Heart left ventricle (tissue), 16 donors: Measurements from ENCODE around the gene GJA1. TPM values are rescaled to one million over a fixed set of nuclear protein-coding genes. Genes with fewer than 3 reads are reported as not detected.
"Not testable (repeated sequence)": the region's sequence is repeated elsewhere in the genome, so short reads cannot be mapped to it uniquely, and the experiment has no call there.

Experiments used
- ATAC-seq, 4 donors: fragments of 200-7000 bp; cut with Tn5 transposase; one replicate each; pipeline ENCODE4 v1.9.1; 2020 to 2022; ENCODE audit warnings: moderate library complexity in 4 of 4, mild to moderate bottlenecking in 3 of 4, moderate number of reproducible peaks in 1 of 4
- DNase-seq, 5 donors: peaks; one replicate each; pipeline ENCODE4 v3.0.0-alpha.2; 2020
- H3K27ac ChIP-seq, 12 donors: fragments of 200-600 bp; sonication (generic) in 4 of 12; one replicate each; pipeline versions ENCODE4 v1.5.0 to v1.8.0; 2016 to 2022; ENCODE audit warnings: mild to moderate bottlenecking in 2 of 12
- H3K27me3 ChIP-seq, 9 donors: fragments of 200-600 bp; sonication (generic) in 2 of 9; one replicate each; pipeline versions ENCODE4 v1.5.1 to v1.8.0; 2016 to 2022; ENCODE audit warnings: mild to moderate bottlenecking in 3 of 9
- H3K36me3 ChIP-seq, 9 donors: fragments of 200-600 bp; sonication (generic) in 2 of 9; one replicate each; pipeline versions ENCODE4 v1.5.0 to v1.8.0; 2018 to 2022; ENCODE audit warnings: mild to moderate bottlenecking in 2 of 9
- H3K4me1 ChIP-seq, 12 donors: fragments of 200-600 bp; sonication (generic) in 4 of 12; one replicate each; pipeline versions ENCODE4 v1.5.0 to v1.8.0; 2016 to 2022; ENCODE audit warnings: mild to moderate bottlenecking in 3 of 12
- H3K4me3 ChIP-seq, 12 donors: fragments of 200-600 bp; sonication (generic) in 4 of 12; one replicate each; pipeline versions ENCODE4 v1.5.0 to v1.8.0; 2017 to 2022; ENCODE audit warnings: mild to moderate bottlenecking in 9 of 12, moderate library complexity in 4 of 12
- H3K9me3 ChIP-seq, 12 donors: fragments of 200-600 bp; sonication (generic) in 4 of 12; one replicate each; pipeline versions ENCODE4 v1.5.0 to v1.8.0; 2016 to 2022; ENCODE audit warnings: mild to moderate bottlenecking in 1 of 12
- POLR2A ChIP-seq, 2 donors: fragments of 450-650 bp; IDR thresholded peaks; one replicate each; pipeline ENCODE4 v1.6.1; 2017; ENCODE audit warnings: antibody characterized with exemption in 2 of 2, mild to moderate bottlenecking in 2 of 2, moderate library complexity in 2 of 2
- WGBS, 4 donors: extraction: QIAGEN DNeasy Blood & Tissue Kit in 2 of 4; methylation state at CpG; one replicate each; pipeline versions ENCODE4 v1.1.5 to v1.1.7; 2013 to 2018; 5-methylcytosine and 5-hydroxymethylcytosine counted together
- intact Hi-C, 10 donors: fragments of 100-400 bp; cut with DNase I; formaldehyde crosslinking; loops; one replicate each; pipeline versions ENCODE4 v1.11.1 to v1.14.2; 2022
- polyA plus RNA-seq, 2 donors: library from polyadenylated mRNA; stranded (reverse); fragments of 200-250 nt; gene quantifications; one replicate each; pipeline ENCODE4 v1.2.3, GENCODE V29; 2013
- total RNA-seq, 9 donors: library from RNA; depleted of rRNA in 2 of 9; stranded (reverse); fragments of >200 nt in 2 of 9; fragmentation: NEBNext Ultra II Directional in 3 of 9; extraction: Animal tissue kit (Norgen Biotek cat#: 25700) in 3 of 9; gene quantifications; one replicate each; pipeline versions ENCODE4 v1.1.0 to v1.2.4, GENCODE V29; 2016 to 2023
- TF ChIP-seq, protein P1 (sequence below), 12 donors: fragments of 200-600 bp; sonication (generic) in 4 of 12; IDR thresholded peaks; one replicate each; pipeline versions ENCODE4 v1.5.0 to v1.8.0; 2018 to 2022; ENCODE audit warnings: antibody characterized with exemption in 12 of 12, mild to moderate bottlenecking in 5 of 12
- donor health status: ischemic (EF 13 %, LVEDD 7.1; RV severe dilation, severe dysfunction).
- donor health status: healthy with polysubstance abuse.
- donor health status: DM: no; HTN: yes; CAD: no.
- donor health status: DM: no; HTN: no; CAD: no.
- donor health status: ischemic (EF 25% LVEDD 6.9; RV normal size, moderate dysfunction).
- donor health status: ischemic (EF 25% LVEDD 5.7; RV mildly dilated, moderate dysfunction).
- donor health status: healthy.
- donor health status: DM: yes; HTN: yes; CAD: no.
- donor health status: ischemic (EF 35%, LVEDD 5.7; RV mildly dilated, moderate dysfunction).
- donor health status: nonischemic (EF 11% LVEDD 7.7; RV severe dilation, severe dysfunction).
- donor health status: DM: yes; HTN: yes; CAD: no.
- donor health status: PGD.
- donor health status: ischemic (EF 29% LVEDD 5.4; RV normal size, mild dysfunction).
- donor health status: nonischemic (EF 23%, LVEDD 6.1; RV moderate dilation, normal function).

The GJA1 gene
- total and polyA plus RNA-seq, 11 donors = 103 to 404 (median 208) TPM

DNA sequence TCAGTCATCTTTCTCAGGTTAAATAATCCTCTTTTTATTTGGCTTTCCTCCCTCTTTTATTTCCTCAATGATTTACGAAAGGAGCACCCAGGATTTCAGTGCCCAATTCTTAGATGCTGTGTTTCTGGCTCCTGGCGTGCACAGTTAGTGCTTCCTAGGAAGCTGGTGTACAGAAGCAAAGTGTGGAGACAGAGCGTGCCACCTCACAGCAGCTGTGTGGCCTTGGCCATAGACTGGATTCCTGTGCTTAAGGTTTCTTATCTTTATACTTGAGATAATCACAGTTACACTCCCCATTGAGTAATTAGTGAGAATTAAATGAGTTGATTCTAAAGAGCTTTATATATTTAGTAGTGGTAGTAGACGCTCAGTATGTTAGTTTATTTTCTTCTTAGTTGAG lies 39.7 kb upstream of the GJA1 start:
- 65 to 69% (median 67%) methylated on average over 4 of the region's 4 CpGs for WGBS, 4 donors
- Histone ChIP-seq H3K27me3 (no peaks in the 10 kb centered on the region), H3K36me3 (no peaks in the 10 kb centered on the region), H3K4me3 (no peak overlapping the region), H3K9me3 (no peaks in the 10 kb centered on the region), H3K4me1 (no peaks in the 10 kb centered on the region), H3K27ac (no peak overlapping the region)
- TF ChIP-seq POLR2A (IDR thresholded peaks at IDR 0.05) = no peak
- ATAC-seq (no peak), DNase-seq (no peak)
- intact Hi-C loops = loop anchor here in 2 of 10 donors (10.0 kb wide), 1 partner anchor 341 kb away; no protein-coding TSS in a partner anchor

GRCh38 chr6:121397188-121397587 lies 38.3 kb upstream of the GJA1 start:
- H3K4me1 ChIP-seq, H3K27me3 ChIP-seq, DNase-seq, ATAC-seq, H3K4me3 ChIP-seq, H3K27ac ChIP-seq, H3K36me3 ChIP-seq, H3K9me3 ChIP-seq: not testable (repeated sequence)
- intact Hi-C loops = loop anchor here in 2 of 10 donors (10.0 kb wide), 1 partner anchor 342 kb away; no protein-coding TSS in a partner anchor
- WGBS, 4 donors = 84 to 92% (median 87%) methylated on average over 6 of the region's 6 CpGs

DNA sequence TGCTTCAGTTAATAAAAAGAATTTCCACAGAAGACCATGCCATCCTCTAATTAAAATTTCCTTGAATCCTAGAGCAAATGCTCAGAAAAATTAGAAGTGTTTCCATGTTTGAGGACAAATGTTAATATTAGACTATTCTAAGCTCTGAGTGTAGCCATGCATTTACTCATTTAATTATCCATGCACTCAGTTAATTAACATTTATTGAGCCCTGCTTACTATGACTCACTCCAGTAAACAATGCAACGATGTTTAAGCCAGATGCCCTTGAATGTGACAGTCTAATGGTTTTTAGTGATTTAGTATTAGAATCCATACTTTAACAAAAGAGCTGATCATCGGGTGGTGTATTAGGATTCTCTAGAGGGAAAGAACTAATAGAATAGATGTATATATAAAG lies 37.3 kb upstream of the GJA1 start:
- Histone ChIP-seq H3K4me3 (no peak overlapping the region), H3K4me1 (no peaks in the 10 kb centered on the region), H3K36me3 (no peaks in the 10 kb centered on the region), H3K9me3 (no peaks in the 10 kb centered on the region), H3K27ac (no peak overlapping the region), H3K27me3 (no peaks in the 10 kb centered on the region)
- ATAC-seq = no peak
- no peak for DNase-seq
- intact Hi-C loops = loop anchor here in 2 of 10 donors (10.0 kb wide), 1 partner anchor 343 kb away; no protein-coding TSS in a partner anchor
- WGBS, 4 donors = 82 to 90% (median 85%) methylated on average over 2 of the region's 2 CpGs
- TF ChIP-seq POLR2A (IDR thresholded peaks at IDR 0.05) = no peak
- TF ChIP-seq, protein P1, sequence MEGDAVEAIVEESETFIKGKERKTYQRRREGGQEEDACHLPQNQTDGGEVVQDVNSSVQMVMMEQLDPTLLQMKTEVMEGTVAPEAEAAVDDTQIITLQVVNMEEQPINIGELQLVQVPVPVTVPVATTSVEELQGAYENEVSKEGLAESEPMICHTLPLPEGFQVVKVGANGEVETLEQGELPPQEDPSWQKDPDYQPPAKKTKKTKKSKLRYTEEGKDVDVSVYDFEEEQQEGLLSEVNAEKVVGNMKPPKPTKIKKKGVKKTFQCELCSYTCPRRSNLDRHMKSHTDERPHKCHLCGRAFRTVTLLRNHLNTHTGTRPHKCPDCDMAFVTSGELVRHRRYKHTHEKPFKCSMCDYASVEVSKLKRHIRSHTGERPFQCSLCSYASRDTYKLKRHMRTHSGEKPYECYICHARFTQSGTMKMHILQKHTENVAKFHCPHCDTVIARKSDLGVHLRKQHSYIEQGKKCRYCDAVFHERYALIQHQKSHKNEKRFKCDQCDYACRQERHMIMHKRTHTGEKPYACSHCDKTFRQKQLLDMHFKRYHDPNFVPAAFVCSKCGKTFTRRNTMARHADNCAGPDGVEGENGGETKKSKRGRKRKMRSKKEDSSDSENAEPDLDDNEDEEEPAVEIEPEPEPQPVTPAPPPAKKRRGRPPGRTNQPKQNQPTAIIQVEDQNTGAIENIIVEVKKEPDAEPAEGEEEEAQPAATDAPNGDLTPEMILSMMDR (IDR thresholded peaks at IDR 0.05) = no peak

GRCh38 chr6:121399966-121400365 lies 35.5 kb upstream of the GJA1 start:
- TF ChIP-seq, protein P1 (IDR thresholded peaks at IDR 0.05) = no peak
- no peak for TF ChIP-seq POLR2A (IDR thresholded peaks at IDR 0.05)
- intact Hi-C loops = loop anchor here in 3 of 10 donors (2.0 to 10.0 kb wide), 2 partner anchors 343 to 345 kb away; no protein-coding TSS in a partner anchor

DNA sequence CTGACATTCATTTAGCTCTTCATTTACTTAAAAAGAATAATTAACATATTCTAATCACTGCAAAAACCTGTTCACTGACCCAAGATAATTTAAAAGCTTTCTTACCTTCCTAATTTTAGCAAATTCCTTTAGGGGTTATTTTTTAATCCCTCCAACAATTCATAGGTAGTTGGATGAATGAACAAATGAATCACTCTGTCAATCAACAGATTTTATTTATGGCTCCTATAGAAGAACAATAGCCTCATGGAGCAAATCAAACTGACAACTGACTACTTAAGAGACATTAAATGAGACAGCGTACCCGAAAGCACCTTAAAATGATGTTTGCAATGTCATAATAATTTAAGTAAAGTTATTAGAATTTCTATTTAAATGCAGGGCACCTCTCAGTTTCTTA lies 31.5 kb upstream of the GJA1 start:
- Histone ChIP-seq H3K4me3 (no peak overlapping the region), H3K4me1 (no peaks in the 10 kb centered on the region), H3K9me3 (no peaks in the 10 kb centered on the region), H3K27me3 (peaks cover 0 to 3% (median 0%) of the 10 kb centered on the region in 9 donors), H3K27ac (no peak overlapping the region), H3K36me3 (no peaks in the 10 kb centered on the region)
- DNase-seq (no peak), ATAC-seq (no peak)
- intact Hi-C loops = no loop called here
- TF ChIP-seq, protein P1 (IDR thresholded peaks at IDR 0.05) = no peak
- no peak for TF ChIP-seq POLR2A (IDR thresholded peaks at IDR 0.05)
- 88 to 96% (median 94%) methylated on average over 2 of the region's 2 CpGs for WGBS, 4 donors

More at GRCh38 chr6:121399966-121400365, 35.5 kb upstream of the GJA1 start:
- no peaks in the 10 kb centered on the region for H3K27me3 ChIP-seq
- ATAC-seq (no peak), DNase-seq (no peak)
- H3K27ac ChIP-seq = no peak overlapping the region
- no peaks in the 10 kb centered on the region for H3K4me1 ChIP-seq
- no peak overlapping the region for H3K4me3 ChIP-seq
- H3K9me3 ChIP-seq = no peaks in the 10 kb centered on the region
- 37 to 49% (median 41%) methylated on average over 2 of the region's 2 CpGs for WGBS, 4 donors
- no peaks in the 10 kb centered on the region for H3K36me3 ChIP-seq
